ENCODE results near the gene GIMAP7.

Gene GIMAP7

DNA sequence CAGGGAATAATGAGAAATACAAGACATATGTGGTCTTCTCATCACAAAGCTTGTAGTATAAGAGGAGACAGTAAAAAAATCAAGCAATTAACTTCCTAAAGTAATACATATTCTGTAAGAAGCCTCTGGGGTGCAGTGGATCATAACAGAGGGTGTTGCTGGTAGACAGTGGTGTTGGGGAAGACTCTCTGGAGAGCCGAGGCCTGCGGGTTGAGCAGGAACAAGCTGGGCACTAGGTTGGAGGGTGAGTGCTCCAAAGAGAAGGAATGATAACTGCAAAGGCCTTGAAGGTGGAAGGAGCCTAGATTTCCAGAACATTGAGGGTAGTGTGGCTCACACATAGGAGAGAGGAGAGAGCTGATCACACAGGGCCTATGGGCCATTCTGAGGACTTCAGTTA lies 54.0 kb downstream of the GIMAP7 start:
- in situ Hi-C loops (cut with MboI; ENCODE audit: low sequenced_read_pairs), result no loop called here

DNA sequence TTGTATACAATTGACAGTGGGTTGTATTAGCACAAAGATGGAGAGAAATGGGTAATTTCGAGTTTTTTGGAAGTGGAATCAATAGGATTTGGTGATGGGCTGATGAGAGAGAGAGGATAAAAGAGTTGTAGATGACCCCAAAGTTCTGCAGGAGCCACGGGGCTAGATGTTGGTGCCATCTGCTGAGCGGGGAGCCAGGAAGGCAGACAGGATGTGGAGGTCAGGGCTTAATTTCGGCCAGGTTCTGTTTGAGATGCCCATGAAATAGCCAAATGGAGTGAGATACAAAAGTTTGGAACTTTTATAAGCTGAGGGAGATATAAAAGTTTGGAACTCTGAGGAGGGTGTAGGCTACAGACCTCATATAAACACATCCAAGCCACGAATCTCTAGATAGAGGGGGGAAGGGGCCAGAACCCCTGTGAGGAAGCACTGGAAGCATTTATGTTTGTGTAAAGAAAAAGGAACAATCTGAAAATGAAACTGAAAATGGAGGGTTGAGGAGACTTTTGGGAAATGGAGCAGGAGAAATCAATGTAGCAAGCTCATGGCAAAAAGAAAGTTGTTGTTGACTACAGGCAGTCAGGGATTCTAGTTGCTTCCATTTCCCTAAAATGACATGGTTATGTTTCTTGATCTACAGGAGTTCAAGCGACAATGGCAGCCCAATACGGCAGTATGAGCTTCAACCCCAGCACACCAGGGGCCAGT lies 54.7 kb downstream of the GIMAP7 start:
- in situ Hi-C loops (cut with MboI; ENCODE audit: low sequenced_read_pairs), result no loop called here

Measured in HL-60/S4 treated with phorbol 12-myristate 13-acetate at 8.2 ng/mL for 4 days and 3 days (cell line).